CD4-positive, alpha-beta T cell treated with Interleukin-12 subunit alpha and Interleukin-12 subunit beta, for 1 hour (primary cell): Measurements from ENCODE around the gene DIS3L2.
A peak's percentile ranks its signal among the peaks of the same experiment; 100 is the strongest.
"Not testable (repeated sequence)": the region's sequence is repeated elsewhere in the genome, so short reads cannot be mapped to it uniquely, and the experiment has no call there.

ENCODE experiments used
- DNase-seq: peaks from one replicate; pipeline ENCODE4 v3.0.0-alpha.2; 2020

Gene DIS3L2

GRCh38 chr2:232325324-232326273 lies 364.1 kb downstream of the DIS3L2 start:
- DNase-seq = peak; percentile 55

GRCh38 chr2:232326274-232327104 lies 365.0 kb downstream of the DIS3L2 start:
- not testable (repeated sequence) for DNase-seq

GRCh38 chr2:232327105-232328031 lies 365.9 kb downstream of the DIS3L2 start:
- DNase-seq = peak; percentile 82

GRCh38 chr2:232328032-232328422 lies 366.5 kb downstream of the DIS3L2 start:
- no peak for DNase-seq

GRCh38 chr2:232328516-232329460 lies 367.3 kb downstream of the DIS3L2 start:
- DNase-seq = no peak

- DNase-seq = no peak
These were observed 368.2 kb downstream of the DIS3L2 start for GRCh38 chr2:232329716-232330067.

- no peak for DNase-seq
These were observed 368.8 kb downstream of the DIS3L2 start for GRCh38 chr2:232330068-232330999.

- DNase-seq = not testable (repeated sequence)
These were observed 369.5 kb downstream of the DIS3L2 start for GRCh38 chr2:232331061-232331460.

- DNase-seq = not testable (repeated sequence)
These were observed 370.1 kb downstream of the DIS3L2 start for GRCh38 chr2:232331641-232332040.

GRCh38 chr2:232332244-232332939 lies 370.9 kb downstream of the DIS3L2 start:
- DNase-seq = not testable (repeated sequence)

GRCh38 chr2:232332940-232333259 lies 371.4 kb downstream of the DIS3L2 start:
- no peak for DNase-seq

- DNase-seq = no peak
These were observed 372.0 kb downstream of the DIS3L2 start for GRCh38 chr2:232333361-232334135.

- not testable (repeated sequence) for DNase-seq
These were observed 372.8 kb downstream of the DIS3L2 start for GRCh38 chr2:232334136-232334884.

- DNase-seq = not testable (repeated sequence)
These were observed 373.3 kb downstream of the DIS3L2 start for GRCh38 chr2:232334885-232335205.

- not testable (repeated sequence) for DNase-seq
These were observed 373.8 kb downstream of the DIS3L2 start for GRCh38 chr2:232335206-232335858.

GRCh38 chr2:232335859-232336215 lies 374.3 kb downstream of the DIS3L2 start:
- DNase-seq = no peak

GRCh38 chr2:232336241-232336736 lies 374.8 kb downstream of the DIS3L2 start:
- DNase-seq = no peak
